Effector memory CD8-positive, alpha-beta T cell (primary cell): Measurements from ENCODE around the gene KCNN4.
"Not testable (repeated sequence)": the region's sequence is repeated elsewhere in the genome, so short reads cannot be mapped to it uniquely, and the experiment has no call there.

Experiments
- ATAC-seq: fragments of 150-1000 bp; cut with Tn5 transposase; replicated peaks from 2 replicates; pipeline ENCODE4 v1.10.0; 2021; ENCODE audit warnings: mild to moderate bottlenecking, moderate library complexity
- DNase-seq, 3 experiments: peaks; one replicate each; pipeline ENCODE4 v3.0.0; 2021
- H3K27ac Mint-ChIP-seq, 2 donors: one replicate each; pipeline ENCODE4 v1.8.0; 2022; ENCODE audit warnings: mild to moderate bottlenecking in 2 of 2, mixed read lengths in 2 of 2, moderate library complexity in 2 of 2
- H3K27me3 Mint-ChIP-seq, 2 donors: one replicate each; pipeline ENCODE4 v1.8.0; 2022; ENCODE audit warnings: mixed read lengths in 2 of 2
- H3K36me3 Mint-ChIP-seq: one replicate; pipeline ENCODE4 v1.8.0; 2022; ENCODE audit warnings: mild to moderate bottlenecking, moderate library complexity, mixed read lengths; ENCODE audit not compliant: insufficient read depth
- H3K4me1 Mint-ChIP-seq, 2 donors: one replicate each; pipeline ENCODE4 v1.8.0; 2022; ENCODE audit warnings: low read depth in 2 of 2, mixed read lengths in 2 of 2
- H3K4me3 Mint-ChIP-seq, 2 donors: one replicate each; pipeline ENCODE4 v1.8.0; 2022; ENCODE audit warnings: mild to moderate bottlenecking in 2 of 2, mixed read lengths in 2 of 2, moderate library complexity in 2 of 2
- H3K9me3 Mint-ChIP-seq, 2 donors: one replicate each; pipeline ENCODE4 v1.8.0; 2022; ENCODE audit warnings: mixed read lengths in 2 of 2
- total RNA-seq, 9 experiments: gene quantifications; one replicate each; lab custom pipeline; 2026; lab: John Stamatoyannopoulos, UW

Gene KCNN4
- 17.0 to 127 (median 58.7) reads per million in 9 experiments for total RNA-seq

- Mint-ChIP-seq H3K9me3 (no peaks in the 10 kb centered on the region), H3K4me3 (peak within 1 kb of the TSS; percentile 57 to 69), H3K27ac (peak within 1 kb of the TSS; percentile 70 to 85), H3K4me1 (peaks cover 43 to 62% of the 10 kb centered on the region in 2 donors), H3K36me3 (peaks cover 3% of the 10 kb centered on the region), H3K27me3 (peaks cover 19 to 38% of the 10 kb centered on the region in 2 donors)
- DNase-seq (peak in 2 of 3 experiments; percentile 14 to 41), ATAC-seq (peak; percentile 65)
Measured at GRCh38 chr19:43780706-43781525, at the start of gene KCNN4. Gene KCNN4, minus strand, starts transcription at chr19:43780973. Its CDS starts 112 bp downstream, at chr19:43780861.

GRCh38 chr19:43826787-43827754, 46.3 kb upstream of the KCNN4 start, which contains the start of gene ZNF283:
Gene ZNF283, plus strand, starts transcription at chr19:43827321. Its CDS starts 6,184 bp downstream, at chr19:43833505.
- H3K4me1 Mint-ChIP-seq = peaks cover 15 to 16% of the 10 kb centered on the region in 2 donors
- DNase-seq (peak; percentile 71 to 78 (median 74)), ATAC-seq (peak; percentile 96)
- no peaks in the 10 kb centered on the region for H3K9me3 Mint-ChIP-seq
- H3K27ac Mint-ChIP-seq = peak within 1 kb of the TSS; percentile 82 to 87
- peaks cover 4 to 17% of the 10 kb centered on the region in 2 donors for H3K27me3 Mint-ChIP-seq
- H3K36me3 Mint-ChIP-seq = peaks cover 23% of the 10 kb centered on the region
- peak within 1 kb of the TSS; percentile 88 to 90 for H3K4me3 Mint-ChIP-seq

DNA sequence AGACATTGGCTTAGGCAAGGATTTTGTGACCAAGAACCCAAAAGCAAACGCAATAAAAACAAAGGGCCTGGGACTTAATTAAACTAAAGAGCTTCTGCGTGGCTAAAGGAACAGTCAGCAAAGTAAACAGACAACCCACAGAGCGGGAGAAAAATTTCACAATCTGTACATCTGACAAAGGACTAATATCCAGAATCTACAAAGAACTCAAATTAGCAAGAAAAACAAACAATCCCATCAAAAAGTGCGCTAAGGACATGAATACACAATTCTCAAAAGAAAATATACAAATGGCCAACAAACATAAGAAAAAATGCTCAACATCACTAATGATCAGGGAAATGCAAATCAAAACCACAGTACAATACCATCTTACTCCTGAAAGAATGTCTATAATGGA, 43.8 kb upstream of the KCNN4 start:
- not testable (repeated sequence) for H3K9me3 Mint-ChIP-seq

DNA sequence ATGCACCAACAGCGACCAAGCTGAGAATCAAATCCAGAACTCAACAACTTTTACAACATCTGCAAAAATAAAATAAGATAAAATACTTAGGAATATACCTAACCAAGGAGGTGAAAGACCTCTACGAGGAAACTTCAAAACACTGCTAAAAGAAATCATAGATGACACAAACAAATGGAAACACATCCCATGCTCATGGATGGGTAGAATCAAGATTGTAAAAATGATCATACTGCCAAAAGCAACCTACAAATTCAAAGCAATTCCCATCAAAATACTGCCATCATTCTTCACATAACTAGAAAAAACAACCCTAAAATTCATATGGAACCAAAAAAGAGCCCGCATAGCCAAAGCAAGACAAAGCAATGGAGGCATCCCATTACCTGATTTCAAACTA, 43.1 kb upstream of the KCNN4 start:
- peaks cover 22 to 23% of the 10 kb centered on the region in 2 donors for H3K4me1 Mint-ChIP-seq
- H3K27ac Mint-ChIP-seq, H3K9me3 Mint-ChIP-seq, H3K36me3 Mint-ChIP-seq, H3K4me3 Mint-ChIP-seq, ATAC-seq, DNase-seq: not testable (repeated sequence)
- H3K27me3 Mint-ChIP-seq = peaks cover 28 to 49% of the 10 kb centered on the region in 2 donors

More for the DNA sequence above, 43.8 kb upstream of the KCNN4 start:
- H3K4me3 Mint-ChIP-seq, H3K36me3 Mint-ChIP-seq, DNase-seq, ATAC-seq, H3K27ac Mint-ChIP-seq: not testable (repeated sequence)
- H3K4me1 Mint-ChIP-seq = peaks cover 22 to 23% of the 10 kb centered on the region in 2 donors
- H3K27me3 Mint-ChIP-seq = peaks cover 23 to 41% of the 10 kb centered on the region in 2 donors

- Mint-ChIP-seq H3K36me3 (no peaks in the 10 kb centered on the region), H3K4me3 (peak overlapping the region; percentile 70 to 78), H3K9me3 (no peaks in the 10 kb centered on the region), H3K4me1 (peaks cover 6 to 8% of the 10 kb centered on the region in 2 donors), H3K27me3 (peaks cover 41 to 68% of the 10 kb centered on the region in 2 donors), H3K27ac (no peak overlapping the region)
- ATAC-seq (no peak), DNase-seq (no peak)
Measured at GRCh38 chr19:43820884-43821215, 40.1 kb upstream of the KCNN4 start.

DNA sequence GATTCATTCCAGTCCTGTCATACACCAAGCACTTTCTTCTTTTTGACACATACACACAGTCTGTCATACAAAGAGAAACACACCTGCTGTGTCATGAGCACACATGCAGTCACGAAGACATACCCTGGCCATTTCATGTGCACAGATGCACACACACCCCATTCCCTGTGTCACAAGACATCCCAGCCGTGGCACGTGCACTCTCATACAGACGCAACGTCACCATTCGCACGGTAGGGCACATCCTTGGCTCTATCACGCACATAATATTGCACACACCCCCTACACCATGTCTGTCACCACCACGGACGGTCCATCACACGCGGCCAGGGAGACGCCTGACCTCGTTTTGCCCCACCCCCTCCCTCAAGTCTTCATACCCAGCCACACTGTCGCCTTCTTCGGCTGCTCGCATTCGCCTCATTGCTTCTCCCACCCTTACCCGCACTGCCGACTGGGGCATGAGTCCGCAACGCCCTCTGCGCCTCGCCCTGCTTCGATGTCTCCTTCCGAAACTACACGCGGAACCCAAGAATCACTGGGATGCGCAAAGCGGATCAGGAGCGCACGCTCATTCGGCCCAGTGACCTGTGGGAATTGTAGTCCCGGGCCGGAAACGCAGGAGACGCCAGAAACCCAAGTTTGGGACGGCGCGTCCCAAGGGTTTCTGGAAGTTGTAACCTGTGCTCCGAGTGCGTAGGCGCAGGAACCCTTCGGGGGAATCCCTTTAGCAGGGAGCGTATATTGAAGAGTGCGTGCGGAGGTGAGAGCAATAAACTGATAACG, 39.5 kb upstream of the KCNN4 start:
- no peaks in the 10 kb centered on the region for H3K9me3 Mint-ChIP-seq
- H3K4me3 Mint-ChIP-seq = peak overlapping the region; percentile 70 to 78
- no peaks in the 10 kb centered on the region for H3K36me3 Mint-ChIP-seq
- H3K27me3 Mint-ChIP-seq = peaks cover 41 to 70% of the 10 kb centered on the region in 2 donors
- no peak overlapping the region for H3K27ac Mint-ChIP-seq
- DNase-seq (no peak), ATAC-seq (peak; percentile 24)
- peaks cover 6 to 8% of the 10 kb centered on the region in 2 donors for H3K4me1 Mint-ChIP-seq

GRCh38 chr19:43818500-43818899, 37.7 kb upstream of the KCNN4 start:
- Mint-ChIP-seq H3K4me3 (no peak overlapping the region), H3K36me3 (peaks cover 2% of the 10 kb centered on the region), H3K9me3 (no peaks in the 10 kb centered on the region), H3K27me3 (peaks cover 55 to 60% of the 10 kb centered on the region in 2 donors), H3K4me1 (peaks cover 6 to 8% of the 10 kb centered on the region in 2 donors), H3K27ac (no peak overlapping the region)
- DNase-seq = no peak
- no peak for ATAC-seq

DNA sequence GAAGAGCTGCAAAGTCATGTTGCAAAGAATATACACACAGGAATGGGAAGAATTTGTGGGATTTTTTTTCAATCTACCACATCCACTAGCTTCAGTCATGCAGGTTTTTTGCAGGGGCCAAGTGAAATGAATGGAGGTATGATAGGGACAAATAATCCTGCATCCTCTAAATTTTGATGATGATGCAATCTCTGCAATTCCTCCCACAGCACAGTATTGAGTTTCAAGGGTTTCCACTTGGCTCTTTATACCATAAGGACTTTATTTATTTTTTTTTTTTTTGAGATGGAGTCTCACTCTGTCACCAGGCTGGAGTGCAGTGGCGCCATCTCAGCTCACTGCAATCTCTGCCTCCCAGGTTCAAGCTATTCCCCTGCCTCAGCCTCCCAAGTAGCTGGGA, 36.7 kb upstream of the KCNN4 start:
- not testable (repeated sequence) for H3K4me1 Mint-ChIP-seq, H3K4me3 Mint-ChIP-seq, H3K9me3 Mint-ChIP-seq, ATAC-seq, H3K36me3 Mint-ChIP-seq, DNase-seq, H3K27ac Mint-ChIP-seq
- peaks cover 55 to 60% of the 10 kb centered on the region in 2 donors for H3K27me3 Mint-ChIP-seq

DNA sequence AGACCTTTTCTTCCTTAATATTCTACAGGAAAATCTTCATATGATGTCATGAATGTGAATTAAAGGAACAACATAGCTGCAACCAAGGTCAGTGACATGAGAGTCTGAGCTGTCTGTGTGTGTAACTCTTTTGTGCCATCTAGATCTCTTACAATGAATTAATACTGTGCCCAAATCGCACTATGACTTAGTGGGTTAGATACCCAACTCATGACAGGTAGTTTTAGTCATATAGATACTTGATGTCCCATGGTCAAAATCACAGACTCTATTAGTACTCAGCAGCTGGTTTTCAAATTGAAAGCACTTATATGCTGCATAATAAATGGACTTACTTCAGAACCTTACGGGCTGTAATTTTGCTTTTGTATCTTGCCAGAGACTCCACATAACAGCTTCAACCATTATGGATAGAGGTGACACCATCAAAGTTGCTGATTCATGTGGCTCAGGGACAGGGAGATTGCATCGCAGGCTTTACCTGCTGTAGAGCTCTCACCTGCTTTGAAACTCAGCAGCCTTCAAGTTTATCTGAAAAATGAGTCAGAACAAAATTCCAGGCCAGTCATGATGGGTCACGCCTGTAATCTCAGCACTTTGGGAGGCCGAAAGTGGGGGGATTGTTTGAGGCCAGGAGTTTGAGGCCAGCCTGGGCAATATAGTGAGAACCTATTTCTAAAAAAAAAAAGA, 34.0 kb upstream of the KCNN4 start:
- ATAC-seq (no peak), DNase-seq (no peak)
- Mint-ChIP-seq H3K4me3 (no peak overlapping the region), H3K4me1 (peaks cover 0 to 3% of the 10 kb centered on the region in 2 donors), H3K27me3 (peaks cover 40 to 42% of the 10 kb centered on the region in 2 donors), H3K36me3 (peaks cover 2% of the 10 kb centered on the region), H3K9me3 (no peaks in the 10 kb centered on the region), H3K27ac (no peak overlapping the region)

- no peaks in the 10 kb centered on the region for H3K9me3 Mint-ChIP-seq
- H3K4me3 Mint-ChIP-seq = no peak overlapping the region
- DNase-seq (no peak), ATAC-seq (no peak)
- peaks cover 2% of the 10 kb centered on the region for H3K36me3 Mint-ChIP-seq
- H3K4me1 Mint-ChIP-seq = peaks cover 0 to 3% of the 10 kb centered on the region in 2 donors
- H3K27me3 Mint-ChIP-seq = peaks cover 25 to 34% of the 10 kb centered on the region in 2 donors
- no peak overlapping the region for H3K27ac Mint-ChIP-seq
Measured at GRCh38 chr19:43812688-43813087, 31.9 kb upstream of the KCNN4 start.

DNA sequence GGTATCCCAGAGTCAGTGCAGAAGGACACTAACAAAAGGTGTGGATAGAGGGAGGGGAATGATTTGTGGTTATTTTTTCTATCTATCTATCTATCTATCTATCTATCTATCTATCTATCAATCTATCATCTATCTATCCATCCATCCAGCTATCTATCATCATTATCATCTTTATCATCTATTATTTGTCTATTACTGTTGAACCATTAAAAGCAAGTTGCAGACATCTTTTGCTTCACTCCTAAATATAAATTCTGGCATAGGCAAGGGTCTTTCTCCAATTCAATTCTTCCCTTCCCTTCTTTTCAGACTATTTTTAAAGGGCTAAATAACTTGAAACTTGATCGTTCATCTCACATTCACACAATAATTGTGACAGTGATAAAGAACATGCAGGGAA, 31.5 kb upstream of the KCNN4 start:
- H3K36me3 Mint-ChIP-seq = peaks cover 2% of the 10 kb centered on the region
- no peak overlapping the region for H3K4me3 Mint-ChIP-seq
- no peak for ATAC-seq
- no peak overlapping the region for H3K27ac Mint-ChIP-seq
- DNase-seq = no peak
- peaks cover 26 to 37% of the 10 kb centered on the region in 2 donors for H3K27me3 Mint-ChIP-seq
- peaks cover 0 to 3% of the 10 kb centered on the region in 2 donors for H3K4me1 Mint-ChIP-seq
- no peaks in the 10 kb centered on the region for H3K9me3 Mint-ChIP-seq

- Mint-ChIP-seq H3K27ac (no peak overlapping the region), H3K9me3 (no peaks in the 10 kb centered on the region), H3K4me3 (no peak overlapping the region), H3K27me3 (peaks cover 29 to 37% of the 10 kb centered on the region in 2 donors), H3K36me3 (peaks cover 2% of the 10 kb centered on the region), H3K4me1 (peaks cover 0 to 3% of the 10 kb centered on the region in 2 donors)
- DNase-seq (no peak), ATAC-seq (no peak)
Measured at GRCh38 chr19:43811837-43812236, 31.1 kb upstream of the KCNN4 start.
